Ovary (tissue), 3 donors: Measurements from ENCODE around the gene KRTAP1-5.

ENCODE experiments used
- CTCF ChIP-seq, 3 donors: fragments of 450-650 bp in 2 of 3; fragments of 200-600 bp in 1 of 3; IDR thresholded peaks; one replicate each; pipeline versions ENCODE4 v1.5.1 to v1.8.0; 2016 to 2022; ENCODE audit warnings: antibody characterized with exemption in 3 of 3, mild to moderate bottlenecking in 1 of 3
- EP300 ChIP-seq: sonication (generic); formaldehyde crosslinking; IDR thresholded peaks from one replicate; pipeline ENCODE4 v1.6.1; 2017; ENCODE audit warnings: antibody characterized with exemption
- POLR2A ChIP-seq: fragments of 450-650 bp; IDR thresholded peaks from one replicate; pipeline ENCODE4 v1.6.1; 2017; ENCODE audit warnings: antibody characterized with exemption, mild to moderate bottlenecking, moderate library complexity
- donor health status: DM: no; HTN: no; CAD: no.

GRCh38 chr17:41012326-41013120 is 14.5 kb downstream of the KRTAP1-5 start:
- TF ChIP-seq CTCF (IDR thresholded peaks at IDR 0.05): no peak
- TF ChIP-seq POLR2A: no peak
- no peak for TF ChIP-seq EP300
